Calu3 (cell line): Measurements from ENCODE around the gene CDYL. TPM values are rescaled to one million over a fixed set of nuclear protein-coding genes. Genes with fewer than 3 reads are reported as not detected.

Experiments
- BruUV-seq: library from RNA; stranded (reverse); fragments of 400-500 nt; replicated peaks from 2 replicates; lab custom pipeline; 2021; lab: Mats Ljungman, UMichigan
- CTCF ChIA-PET: fragments of 300-600 bp; sonication (Branson Sonifier 250); formaldehyde crosslinking; loops from one replicate; lab custom pipeline; 2022; ENCODE audit warnings: antibody characterized with exemption; lab: Charles Lee
- DNase-seq: peaks from one replicate; pipeline ENCODE4 v3.0.0; 2022
- H3K27ac Mint-ChIP-seq: one replicate; pipeline ENCODE4 v1.8.0; 2022; ENCODE audit warnings: mixed read lengths; ENCODE audit not compliant: unreplicated experiment
- H3K27me3 Mint-ChIP-seq: one replicate; pipeline ENCODE4 v1.8.0; 2022; ENCODE audit warnings: mixed read lengths; ENCODE audit not compliant: unreplicated experiment
- H3K36me3 Mint-ChIP-seq: one replicate; pipeline ENCODE4 v1.8.0; 2022; ENCODE audit warnings: mild to moderate bottlenecking, moderate library complexity, mixed read lengths; ENCODE audit not compliant: insufficient read depth, unreplicated experiment
- H3K4me1 Mint-ChIP-seq: one replicate; pipeline ENCODE4 v1.8.0; 2022; ENCODE audit warnings: mild to moderate bottlenecking, low read depth, mixed read lengths; ENCODE audit not compliant: unreplicated experiment
- H3K4me3 Mint-ChIP-seq: one replicate; pipeline ENCODE4 v1.8.0; 2022; ENCODE audit warnings: mild to moderate bottlenecking, low read depth, moderate library complexity, mixed read lengths; ENCODE audit not compliant: unreplicated experiment
- H3K9me3 Mint-ChIP-seq: one replicate; pipeline ENCODE4 v1.8.0; 2022; ENCODE audit warnings: low read depth, mixed read lengths; ENCODE audit not compliant: unreplicated experiment
- intact Hi-C: fragments of 100-400 bp; cut with micrococcal nuclease; formaldehyde crosslinking; loops from one replicate; pipeline ENCODE4 v1.10.0; 2022; ENCODE audit not compliant: unreplicated experiment
- total RNA-seq: library from RNA; stranded (reverse); gene quantifications from 2 replicates; pipeline ENCODE4 v1.2.3, GENCODE V29; 2022
- TF ChIP-seq, protein P1 (sequence below): fragments of 200-600 bp; IDR thresholded peaks from one replicate; pipeline ENCODE4 v1.8.0; 2022; ENCODE audit warnings: antibody characterized with exemption; ENCODE audit not compliant: unreplicated experiment

Gene CDYL
- total RNA-seq, 1 experiment from 2014 or later: 48.9 TPM

DNA sequence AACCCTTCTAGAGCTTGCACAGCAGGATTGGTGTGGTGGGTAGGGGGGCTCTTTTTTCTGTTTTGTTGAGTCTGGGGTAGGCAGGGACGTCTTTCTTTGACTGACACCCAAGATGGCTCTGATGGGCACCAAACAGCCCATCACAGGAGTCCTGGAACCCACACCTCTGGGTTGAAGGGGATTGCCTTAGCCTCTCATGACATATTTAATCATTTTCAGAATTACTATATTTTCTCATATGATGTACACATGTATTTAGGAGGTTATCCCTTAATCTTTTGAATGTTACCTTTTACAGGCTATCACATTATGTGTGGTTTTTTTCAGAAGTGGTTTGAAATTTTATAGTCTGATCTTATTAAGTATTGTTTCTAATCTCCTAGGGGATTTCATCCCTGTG lies 163.0 kb downstream of the CDYL start:
- intact Hi-C loops: no loop called here
- Mint-ChIP-seq H3K36me3 (no peaks in the 10 kb centered on the region), H3K27ac (no peak overlapping the region), H3K4me3 (no peak overlapping the region), H3K4me1 (peaks cover 16% of the 10 kb centered on the region), H3K27me3 (no peaks in the 10 kb centered on the region), H3K9me3 (no peaks in the 10 kb centered on the region)
- DNase-seq: no peak
- CTCF ChIA-PET: no interaction called here
- BruUV-seq: no TSS peak
- TF ChIP-seq, protein P1, sequence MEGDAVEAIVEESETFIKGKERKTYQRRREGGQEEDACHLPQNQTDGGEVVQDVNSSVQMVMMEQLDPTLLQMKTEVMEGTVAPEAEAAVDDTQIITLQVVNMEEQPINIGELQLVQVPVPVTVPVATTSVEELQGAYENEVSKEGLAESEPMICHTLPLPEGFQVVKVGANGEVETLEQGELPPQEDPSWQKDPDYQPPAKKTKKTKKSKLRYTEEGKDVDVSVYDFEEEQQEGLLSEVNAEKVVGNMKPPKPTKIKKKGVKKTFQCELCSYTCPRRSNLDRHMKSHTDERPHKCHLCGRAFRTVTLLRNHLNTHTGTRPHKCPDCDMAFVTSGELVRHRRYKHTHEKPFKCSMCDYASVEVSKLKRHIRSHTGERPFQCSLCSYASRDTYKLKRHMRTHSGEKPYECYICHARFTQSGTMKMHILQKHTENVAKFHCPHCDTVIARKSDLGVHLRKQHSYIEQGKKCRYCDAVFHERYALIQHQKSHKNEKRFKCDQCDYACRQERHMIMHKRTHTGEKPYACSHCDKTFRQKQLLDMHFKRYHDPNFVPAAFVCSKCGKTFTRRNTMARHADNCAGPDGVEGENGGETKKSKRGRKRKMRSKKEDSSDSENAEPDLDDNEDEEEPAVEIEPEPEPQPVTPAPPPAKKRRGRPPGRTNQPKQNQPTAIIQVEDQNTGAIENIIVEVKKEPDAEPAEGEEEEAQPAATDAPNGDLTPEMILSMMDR: no peak

DNA sequence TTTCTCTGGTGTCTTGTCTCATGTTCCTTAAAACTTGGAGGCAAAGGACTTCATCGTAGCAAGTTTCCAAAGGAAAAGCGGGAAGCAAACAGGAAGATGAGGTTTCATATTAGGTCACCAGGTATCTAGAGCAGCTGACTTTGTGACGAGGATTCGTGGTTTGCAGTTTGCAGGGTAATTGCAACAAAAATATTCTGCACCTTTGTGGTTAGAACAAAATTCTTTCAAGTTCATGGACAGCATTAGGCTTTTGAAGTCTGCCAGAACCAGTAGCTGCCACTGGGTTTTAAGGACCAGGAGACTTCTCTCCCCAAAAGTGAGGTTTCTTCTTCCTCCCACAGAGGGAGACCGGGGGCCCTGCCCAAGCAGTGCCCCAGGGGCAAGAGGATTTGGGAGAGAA lies 164.2 kb downstream of the CDYL start:
- no peaks in the 10 kb centered on the region for H3K27me3 Mint-ChIP-seq
- DNase-seq: no peak
- H3K4me3 Mint-ChIP-seq: no peak overlapping the region
- peaks cover 16% of the 10 kb centered on the region for H3K4me1 Mint-ChIP-seq
- intact Hi-C loops: no loop called here
- H3K27ac Mint-ChIP-seq: no peak overlapping the region
- CTCF ChIA-PET: no interaction called here
- no TSS peak for BruUV-seq
- H3K36me3 Mint-ChIP-seq: peaks cover 3% of the 10 kb centered on the region
- TF ChIP-seq, protein P1: no peak
- H3K9me3 Mint-ChIP-seq: no peaks in the 10 kb centered on the region

DNA sequence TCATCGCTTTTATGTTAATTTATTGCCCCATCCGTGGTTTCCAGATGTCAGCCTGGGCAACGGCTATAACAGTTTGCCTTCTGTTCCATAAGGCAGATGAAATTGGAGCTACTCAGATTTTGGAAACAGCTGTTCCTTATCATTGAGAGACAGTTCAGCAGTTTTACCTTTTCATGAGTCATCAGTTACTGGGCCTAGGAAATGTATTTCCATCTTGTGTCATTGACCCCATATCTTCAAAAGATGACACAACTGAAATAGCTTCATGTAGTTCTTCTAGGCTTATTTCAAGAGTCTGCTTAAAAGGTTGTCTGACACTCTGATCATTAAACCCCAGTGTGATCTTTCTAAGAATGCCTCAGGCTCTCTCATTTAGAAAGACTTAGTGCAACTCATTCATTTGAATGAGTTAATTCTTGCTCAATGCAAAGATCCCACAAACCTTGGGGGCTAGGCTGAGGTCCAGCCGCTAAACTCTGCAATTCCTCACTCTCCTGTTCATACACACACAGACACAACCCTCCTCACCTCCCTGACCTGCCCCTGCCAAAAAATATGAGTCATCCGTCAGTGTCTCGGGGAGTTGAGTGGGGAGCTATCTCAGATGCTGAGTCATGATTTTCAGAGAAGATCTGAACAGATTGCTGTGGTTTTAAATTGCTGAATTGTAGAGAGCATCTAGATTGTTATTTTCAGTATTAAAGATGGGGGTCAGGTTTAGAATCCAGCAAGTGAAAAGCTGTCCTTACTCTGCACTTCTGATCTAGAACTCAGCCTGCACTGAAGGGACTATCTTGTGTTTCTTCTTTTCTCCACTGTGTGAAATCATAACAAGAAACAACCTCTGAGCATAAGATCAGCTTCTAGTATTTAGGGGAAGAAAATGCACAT lies 165.8 kb downstream of the CDYL start:
- H3K4me3 Mint-ChIP-seq: no peak overlapping the region
- DNase-seq: peak; percentile 6
- intact Hi-C loops: no loop called here
- TF ChIP-seq, protein P1: no peak
- no TSS peak for BruUV-seq
- peaks cover 16% of the 10 kb centered on the region for H3K4me1 Mint-ChIP-seq
- no peak overlapping the region for H3K27ac Mint-ChIP-seq
- H3K9me3 Mint-ChIP-seq: no peaks in the 10 kb centered on the region
- CTCF ChIA-PET: interaction anchor here (0.6 kb wide), 1 partner anchor 61 kb away, joined by 6 read pairs; no protein-coding TSS in a partner anchor
- no peaks in the 10 kb centered on the region for H3K27me3 Mint-ChIP-seq
- peaks cover 5% of the 10 kb centered on the region for H3K36me3 Mint-ChIP-seq

DNA sequence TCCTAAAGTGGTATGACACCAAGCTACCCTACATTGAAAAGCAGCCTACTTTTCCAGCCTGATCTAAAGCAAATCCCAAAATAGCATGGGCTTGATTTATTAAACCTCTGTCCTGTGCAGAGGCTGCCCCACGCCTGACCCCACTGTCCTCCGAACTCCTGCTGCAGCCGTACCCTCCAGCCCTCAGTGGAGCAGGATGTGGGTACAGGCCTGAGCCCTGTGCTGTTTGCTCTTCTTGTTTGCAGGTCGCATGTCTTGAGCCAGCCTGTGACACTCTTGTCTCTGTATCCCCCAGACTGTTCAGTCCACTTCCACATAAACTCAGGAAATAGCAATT lies 166.4 kb downstream of the CDYL start:
- no peaks in the 10 kb centered on the region for H3K9me3 Mint-ChIP-seq
- no peak overlapping the region for H3K4me3 Mint-ChIP-seq
- TF ChIP-seq, protein P1: no peak
- peaks cover 16% of the 10 kb centered on the region for H3K4me1 Mint-ChIP-seq
- H3K36me3 Mint-ChIP-seq: peaks cover 5% of the 10 kb centered on the region
- H3K27me3 Mint-ChIP-seq: no peaks in the 10 kb centered on the region
- intact Hi-C loops: no loop called here
- CTCF ChIA-PET: interaction anchor here (0.6 kb wide), 1 partner anchor 61 kb away, joined by 6 read pairs; no protein-coding TSS in a partner anchor
- BruUV-seq: no TSS peak
- no peak for DNase-seq
- H3K27ac Mint-ChIP-seq: no peak overlapping the region
